H9 (cell line): ENCODE data around the gene FYTTD1. TPM values are rescaled to one million over a fixed set of nuclear protein-coding genes. Genes with fewer than 3 reads are reported as not detected.

Source experiments
- DNase-seq: peaks from one replicate; pipeline ENCODE4 v3.0.0-alpha.2; 2017
- H2AFZ ChIP-seq: one replicate; pipeline ENCODE4 v1.6.1; 2013; ENCODE audit warnings: mild to moderate bottlenecking, low read length, control low read depth, moderate library complexity
- H2AK5ac ChIP-seq: 2 replicates; pipeline ENCODE4 v1.6.1; 2013; ENCODE audit warnings: low read length, control low read depth, mixed read lengths; ENCODE audit not compliant: insufficient read length
- H2BK120ac ChIP-seq: one replicate; pipeline ENCODE4 v1.6.1; 2013; ENCODE audit warnings: low read depth, mild to moderate bottlenecking, low read length, control low read depth, inconsistent platforms; ENCODE audit not compliant: poor library complexity, severe bottlenecking
- H2BK12ac ChIP-seq: 2 replicates; pipeline ENCODE4 v1.6.1; 2013; ENCODE audit warnings: low read length, control low read depth, mixed read lengths, low read depth; ENCODE audit not compliant: insufficient read length
- H2BK15ac ChIP-seq: 2 replicates; pipeline ENCODE4 v1.6.1; 2013; ENCODE audit warnings: low read depth, low read length, control low read depth
- H2BK20ac ChIP-seq: one replicate; pipeline ENCODE4 v1.6.1; 2013; ENCODE audit warnings: low read depth, mild to moderate bottlenecking, low read length, control low read depth, inconsistent platforms; ENCODE audit not compliant: poor library complexity, severe bottlenecking
- H2BK5ac ChIP-seq: 2 replicates; pipeline ENCODE4 v1.6.1; 2013; ENCODE audit warnings: low read length, control low read depth, mixed read lengths; ENCODE audit not compliant: insufficient read length
- H3K14ac ChIP-seq: 2 replicates; pipeline ENCODE4 v1.6.1; 2013; ENCODE audit warnings: low read length, control low read depth; ENCODE audit not compliant: insufficient read depth
- H3K18ac ChIP-seq: 2 replicates; pipeline ENCODE4 v1.6.1; 2013; ENCODE audit warnings: low read depth, mild to moderate bottlenecking, mixed read lengths, low read length, control low read depth; ENCODE audit not compliant: insufficient read length
- H3K23ac ChIP-seq: 2 replicates; pipeline ENCODE4 v1.6.1; 2013; ENCODE audit warnings: low read length, control low read depth, mixed read lengths, low read depth; ENCODE audit not compliant: insufficient read length
- H3K23me2 ChIP-seq: 2 replicates; pipeline ENCODE4 v1.6.1; 2013; ENCODE audit warnings: low read depth, mild to moderate bottlenecking, mixed read lengths, low read length, control low read depth; ENCODE audit not compliant: insufficient read length, poor library complexity, severe bottlenecking
- H3K27ac ChIP-seq: 2 replicates; pipeline ENCODE4 v1.5.1; 2013; ENCODE audit warnings: low read length, control low read depth, mixed read lengths, low read depth; ENCODE audit not compliant: insufficient read length
- H3K27me3 ChIP-seq: 2 replicates; pipeline ENCODE4 v1.6.1; 2013; ENCODE audit warnings: low read length, control low read depth, inconsistent platforms; ENCODE audit not compliant: insufficient read depth
- H3K4ac ChIP-seq: 2 replicates; pipeline ENCODE4 v1.6.1; 2013; ENCODE audit warnings: low read depth, mild to moderate bottlenecking, control low read depth, inconsistent platforms, low read length, moderate library complexity
- H3K4me1 ChIP-seq: 2 replicates; pipeline ENCODE4 v1.6.1; 2013; ENCODE audit warnings: low read length, control low read depth, inconsistent platforms; ENCODE audit not compliant: insufficient read depth
- H3K4me2 ChIP-seq: 2 replicates; pipeline ENCODE4 v1.6.1; 2013; ENCODE audit warnings: low read length, control low read depth, mixed read lengths; ENCODE audit not compliant: insufficient read length, insufficient read depth
- H3K56ac ChIP-seq: 2 replicates; pipeline ENCODE4 v1.6.1; 2013; ENCODE audit warnings: low read depth, mild to moderate bottlenecking, mixed read lengths, low read length, control low read depth; ENCODE audit not compliant: insufficient read length
- H3K79me1 ChIP-seq: 2 replicates; pipeline ENCODE4 v1.6.1; 2013; ENCODE audit warnings: low read depth, mild to moderate bottlenecking, moderate library complexity, low read length, control low read depth, inconsistent platforms; ENCODE audit not compliant: insufficient read depth, poor library complexity, severe bottlenecking
- H3K79me2 ChIP-seq: 2 replicates; pipeline ENCODE4 v1.6.1; 2013; ENCODE audit warnings: low read length, control low read depth, inconsistent platforms; ENCODE audit not compliant: insufficient read depth
- H3K9ac ChIP-seq: 2 replicates; pipeline ENCODE4 v1.6.1; 2013; ENCODE audit warnings: low read length, control low read depth, mixed read lengths; ENCODE audit not compliant: insufficient read length; ENCODE audit errors: extremely low read depth
- H3K9me3 ChIP-seq: one replicate; pipeline ENCODE4 v1.6.1; 2013; ENCODE audit warnings: low read depth, low read length, inconsistent platforms; ENCODE audit not compliant: control insufficient read depth
- H3T11ph ChIP-seq: one replicate; pipeline ENCODE4 v1.6.1; 2013; ENCODE audit warnings: mild to moderate bottlenecking, low read length, control low read depth, inconsistent platforms
- H4K20me1 ChIP-seq: one replicate; pipeline ENCODE4 v1.6.1; 2013; ENCODE audit not compliant: control insufficient read depth, insufficient read length, insufficient read depth
- H4K5ac ChIP-seq: 2 replicates; pipeline ENCODE4 v1.6.1; 2013; ENCODE audit warnings: low read depth, mild to moderate bottlenecking, mixed read lengths, low read length, control low read depth; ENCODE audit not compliant: insufficient read length
- H4K8ac ChIP-seq: replicated peaks from 2 replicates; pipeline ENCODE4 v1.6.1; 2013; ENCODE audit warnings: low read length, control low read depth, mixed read lengths, low read depth; ENCODE audit not compliant: insufficient read length
- H4K91ac ChIP-seq: 2 replicates; pipeline ENCODE4 v1.6.1; 2013; ENCODE audit warnings: low read depth, mild to moderate bottlenecking, moderate library complexity, mixed read lengths, low read length, control low read depth; ENCODE audit not compliant: insufficient read length
- H3K27ac Mint-ChIP-seq, 3 experiments: 2 replicates in 2 of 3; 3 replicates in 1 of 3; pipeline ENCODE4 v1.8.0; 2020 to 2021; ENCODE audit warnings: mixed read lengths in 3 of 3, mild to moderate bottlenecking in 1 of 3, moderate library complexity in 1 of 3
- H3K27me3 Mint-ChIP-seq: 2 replicates; pipeline ENCODE4 v1.8.0; 2021; ENCODE audit warnings: low read depth, mild to moderate bottlenecking, moderate library complexity, mixed read lengths
- H3K36me3 Mint-ChIP-seq, 3 experiments: 2 replicates in 2 of 3; 3 replicates in 1 of 3; pipeline ENCODE4 v1.8.0; 2020 to 2021; ENCODE audit warnings: low read depth in 3 of 3, mixed read lengths in 3 of 3; ENCODE audit not compliant: insufficient read depth in 1 of 3
- H3K4me1 Mint-ChIP-seq, 2 experiments: 2 replicates each; pipeline ENCODE4 v1.8.0; 2020; ENCODE audit warnings: mixed read lengths in 2 of 2
- H3K4me3 Mint-ChIP-seq, 2 experiments: 2 replicates in 1 of 2; 3 replicates in 1 of 2; pipeline ENCODE4 v1.8.0; 2020 to 2021; ENCODE audit warnings: mild to moderate bottlenecking in 2 of 2, mixed read lengths in 2 of 2, moderate library complexity in 1 of 2
- H3K9me3 Mint-ChIP-seq, 2 experiments: 2 replicates in 1 of 2; 3 replicates in 1 of 2; pipeline ENCODE4 v1.8.0; 2020; ENCODE audit warnings: mild to moderate bottlenecking in 2 of 2, mixed read lengths in 2 of 2, moderate library complexity in 1 of 2
- WGBS: extraction: QIAGEN DNeasy Blood & Tissue Kit; methylation state at CpG from one replicate; pipeline ENCODE4 v1.1.7; 2013; ENCODE audit warnings: missing lambda C conversion rate, low lambda C conversion rate, mixed read lengths; ENCODE audit not compliant: insufficient read length; ENCODE audit errors: extremely low coverage; 5-methylcytosine and 5-hydroxymethylcytosine counted together
- total RNA-seq: library from RNA; stranded (reverse); gene quantifications from 2 replicates; pipeline ENCODE4 v1.2.1, GENCODE V29; 2021
- TF ChIP-seq, protein P1 (sequence below): fragments of 200-600 bp; sonication (generic); conservative IDR thresholded peaks from 3 replicates; pipeline ENCODE4 v1.8.0; 2021; ENCODE audit warnings: antibody characterized with exemption, mild to moderate bottlenecking

FYTTD1 gene
- total RNA-seq, 1 experiment from 2014 or later, result 19.4 TPM

- Histone ChIP-seq H2BK120ac (no peak overlapping the region), H4K91ac (no peak overlapping the region), H2BK5ac (no peak overlapping the region), H2AK5ac (no peak overlapping the region), H4K20me1 (no peaks in the 10 kb centered on the region), H3K9ac (no peak overlapping the region), H2BK12ac (no peak overlapping the region), H2BK15ac (no peak overlapping the region), H3K4me1 (no peaks in the 10 kb centered on the region; the same call in 1 of the 2 replicates), H3K79me2 (peaks cover 31% of the 10 kb centered on the region; the same call in 1 of the 2 replicates), H3K14ac (no peak overlapping the region), H3T11ph (no peak overlapping the region), H3K79me1 (peaks cover 20% of the 10 kb centered on the region), H4K5ac (no peak overlapping the region), H3K4me2 (no peak overlapping the region), H4K8ac (no peak overlapping the region), H3K56ac (no peak overlapping the region), H3K9me3 (no peaks in the 10 kb centered on the region), H3K27ac (no peak overlapping the region), H3K23me2 (no peaks in the 10 kb centered on the region), H3K18ac (no peak overlapping the region), H2BK20ac (no peak overlapping the region), H3K23ac (no peak overlapping the region), H3K27me3 (no peaks in the 10 kb centered on the region), H3K4ac (no peak overlapping the region), H2AFZ (no peak overlapping the region)
- peak overlapping the region in 1 of 3 experiments; percentile 72; a peak in 1 of 7 replicates for H3K27ac Mint-ChIP-seq
- no peaks in the 10 kb centered on the region for H3K9me3 Mint-ChIP-seq
- TF ChIP-seq, protein P1, sequence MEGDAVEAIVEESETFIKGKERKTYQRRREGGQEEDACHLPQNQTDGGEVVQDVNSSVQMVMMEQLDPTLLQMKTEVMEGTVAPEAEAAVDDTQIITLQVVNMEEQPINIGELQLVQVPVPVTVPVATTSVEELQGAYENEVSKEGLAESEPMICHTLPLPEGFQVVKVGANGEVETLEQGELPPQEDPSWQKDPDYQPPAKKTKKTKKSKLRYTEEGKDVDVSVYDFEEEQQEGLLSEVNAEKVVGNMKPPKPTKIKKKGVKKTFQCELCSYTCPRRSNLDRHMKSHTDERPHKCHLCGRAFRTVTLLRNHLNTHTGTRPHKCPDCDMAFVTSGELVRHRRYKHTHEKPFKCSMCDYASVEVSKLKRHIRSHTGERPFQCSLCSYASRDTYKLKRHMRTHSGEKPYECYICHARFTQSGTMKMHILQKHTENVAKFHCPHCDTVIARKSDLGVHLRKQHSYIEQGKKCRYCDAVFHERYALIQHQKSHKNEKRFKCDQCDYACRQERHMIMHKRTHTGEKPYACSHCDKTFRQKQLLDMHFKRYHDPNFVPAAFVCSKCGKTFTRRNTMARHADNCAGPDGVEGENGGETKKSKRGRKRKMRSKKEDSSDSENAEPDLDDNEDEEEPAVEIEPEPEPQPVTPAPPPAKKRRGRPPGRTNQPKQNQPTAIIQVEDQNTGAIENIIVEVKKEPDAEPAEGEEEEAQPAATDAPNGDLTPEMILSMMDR, result no peak
- no peaks in the 10 kb centered on the region; the same call in 1 of the 2 replicates for H3K27me3 Mint-ChIP-seq
- peaks cover 6 to 23% of the 10 kb centered on the region in 2 experiments; a peak in 3 of 4 replicates for H3K4me1 Mint-ChIP-seq
- no peak for DNase-seq
- H3K4me3 Mint-ChIP-seq, result no peak overlapping the region
- 0 out of 7 replicates have a peak, but pooled peaks cover 0 to 1% (median 0%) of the 10 kb centered on the region in 3 experiments for H3K36me3 Mint-ChIP-seq
- no CpG with 5 or more reads among the region's 3 CpGs for WGBS
Measured at GRCh38 chr3:197798863-197799262, 49.2 kb downstream of the FYTTD1 start.
